GM13976 (cell line): ENCODE results near the gene CEPT1.

Source experiments
- DNase-seq: peaks from one replicate; pipeline ENCODE4 v3.0.0; 2012; ENCODE audit warnings: low spot score
- CTCF ChIP-seq: IDR thresholded peaks from 2 replicates; pipeline ENCODE4 v1.5.1; 2012; ENCODE audit warnings: borderline replicate concordance, mild to moderate bottlenecking; ENCODE audit not compliant: insufficient read depth; ENCODE audit errors: extremely low read depth, missing control alignments, control extremely low read depth
- in situ Hi-C: fragments of 300-500 bp; cut with MboI; formaldehyde crosslinking; loops from one replicate; pipeline ENCODE4 v1.12.0; 2022; ENCODE audit warnings: low sequenced_read_pairs, mixed read lengths, inconsistent platforms; ENCODE audit not compliant: unreplicated experiment

Gene CEPT1

GRCh38 chr1:111222308-111223125 lies 82.5 kb downstream of the CEPT1 start:
- peak; percentile 89 for TF ChIP-seq CTCF
- in situ Hi-C loops, result loop anchor here (10.0 to 25.0 kb wide), 4 partner anchors 112 to 390 kb away; partner anchors contain the start of genes CD53 and RAP1A
- peak; percentile 66 for DNase-seq

GRCh38 chr1:111223126-111223685 lies 83.2 kb downstream of the CEPT1 start:
- no peak for DNase-seq
- in situ Hi-C loops, result loop anchor here (10.0 to 25.0 kb wide), 4 partner anchors 112 to 389 kb away; partner anchors contain the start of genes CD53 and RAP1A
- TF ChIP-seq CTCF, result no peak

DNA sequence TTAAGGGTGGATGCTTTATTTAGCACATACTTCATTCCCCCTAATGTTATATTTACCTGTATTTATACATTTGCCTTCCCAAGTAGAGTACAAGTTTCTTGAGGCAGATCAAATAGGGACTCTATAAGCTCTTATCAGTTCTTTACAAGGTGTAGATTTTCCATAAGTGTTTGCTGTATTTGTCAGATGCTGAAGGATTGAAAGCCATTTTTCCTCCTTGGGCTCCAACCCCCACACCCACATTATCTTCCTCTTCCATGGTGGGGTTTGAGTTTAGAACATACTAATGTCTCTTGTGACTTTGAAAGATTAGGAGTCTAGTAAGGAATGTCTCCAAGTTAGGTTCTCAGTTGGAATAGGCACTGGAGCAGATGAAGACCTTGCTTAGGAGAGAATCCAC lies 85.1 kb downstream of the CEPT1 start:
- in situ Hi-C loops, result loop anchor here (5.0 to 10.0 kb wide), 4 partner anchors 110 to 532 kb away; partner anchors contain the start of genes CD53 and DDX20
- no peak for DNase-seq
- TF ChIP-seq CTCF, result no peak

GRCh38 chr1:111225717-111226400 lies 85.8 kb downstream of the CEPT1 start:
- no peak for DNase-seq
- in situ Hi-C loops, result loop anchor here (5.0 to 10.0 kb wide), 4 partner anchors 109 to 531 kb away; partner anchors contain the start of genes CD53 and DDX20
- TF ChIP-seq CTCF, result no peak

DNA sequence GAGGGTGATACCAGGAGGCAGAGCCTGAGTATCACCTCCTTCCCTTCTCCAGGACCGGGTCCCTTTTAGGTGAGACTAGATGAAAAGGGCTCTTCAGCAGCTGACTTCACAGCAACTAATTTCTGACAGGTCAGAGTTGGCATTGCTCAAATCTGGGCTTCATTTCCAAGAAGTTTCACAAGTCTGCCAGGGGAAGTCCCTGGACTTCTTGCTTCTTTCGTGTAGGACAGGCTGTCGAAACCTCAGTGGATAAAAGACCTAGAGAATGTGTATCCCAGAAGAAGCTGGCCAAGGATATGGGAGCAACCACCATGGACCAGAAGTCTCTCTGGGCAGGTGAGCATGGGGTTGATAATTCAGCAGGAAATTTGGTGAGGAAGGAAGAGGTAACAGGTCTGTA lies 87.4 kb downstream of the CEPT1 start, which contains the start of gene CHI3L2:
TSS of gene CHI3L2 (plus strand) at position 280 of the 400 bp plus-strand sequence. CDS start at position 297, 17 bp downstream.
- in situ Hi-C loops, result loop anchor here (5.0 to 10.0 kb wide), 4 partner anchors 107 to 530 kb away; partner anchors contain the start of genes CD53 and DDX20
- no peak for TF ChIP-seq CTCF
- no peak for DNase-seq
